ENCODE results near the gene SRSF8.

GRCh38 chr11:95108159-95108611, 41.5 kb downstream of the SRSF8 start:
- TF ChIP-seq POLR2A (IDR thresholded peaks at IDR 0.05), result no peak
- TF ChIP-seq CTCF (IDR thresholded peaks at IDR 0.05), result no peak

Data from transverse colon (tissue), 3 donors.